H9 (cell line): ENCODE data around the gene PROM1. TPM values are rescaled to one million over a fixed set of nuclear protein-coding genes. Genes with fewer than 3 reads are reported as not detected.
A peak's percentile ranks its signal among the peaks of the same experiment; 100 is the strongest.

Experiments used
- DNase-seq: peaks from one replicate; pipeline ENCODE4 v3.0.0-alpha.2; 2017
- H2AFZ ChIP-seq: one replicate; pipeline ENCODE4 v1.6.1; 2013; ENCODE audit warnings: mild to moderate bottlenecking, low read length, control low read depth, moderate library complexity
- H2AK5ac ChIP-seq: 2 replicates; pipeline ENCODE4 v1.6.1; 2013; ENCODE audit warnings: low read length, control low read depth, mixed read lengths; ENCODE audit not compliant: insufficient read length
- H2BK120ac ChIP-seq: one replicate; pipeline ENCODE4 v1.6.1; 2013; ENCODE audit warnings: low read depth, mild to moderate bottlenecking, low read length, control low read depth, inconsistent platforms; ENCODE audit not compliant: poor library complexity, severe bottlenecking
- H2BK12ac ChIP-seq: 2 replicates; pipeline ENCODE4 v1.6.1; 2013; ENCODE audit warnings: low read length, control low read depth, mixed read lengths, low read depth; ENCODE audit not compliant: insufficient read length
- H2BK15ac ChIP-seq: 2 replicates; pipeline ENCODE4 v1.6.1; 2013; ENCODE audit warnings: low read depth, low read length, control low read depth
- H2BK20ac ChIP-seq: one replicate; pipeline ENCODE4 v1.6.1; 2013; ENCODE audit warnings: low read depth, mild to moderate bottlenecking, low read length, control low read depth, inconsistent platforms; ENCODE audit not compliant: poor library complexity, severe bottlenecking
- H2BK5ac ChIP-seq: 2 replicates; pipeline ENCODE4 v1.6.1; 2013; ENCODE audit warnings: low read length, control low read depth, mixed read lengths; ENCODE audit not compliant: insufficient read length
- H3K14ac ChIP-seq: 2 replicates; pipeline ENCODE4 v1.6.1; 2013; ENCODE audit warnings: low read length, control low read depth; ENCODE audit not compliant: insufficient read depth
- H3K18ac ChIP-seq: 2 replicates; pipeline ENCODE4 v1.6.1; 2013; ENCODE audit warnings: low read depth, mild to moderate bottlenecking, mixed read lengths, low read length, control low read depth; ENCODE audit not compliant: insufficient read length
- H3K23ac ChIP-seq: 2 replicates; pipeline ENCODE4 v1.6.1; 2013; ENCODE audit warnings: low read length, control low read depth, mixed read lengths, low read depth; ENCODE audit not compliant: insufficient read length
- H3K23me2 ChIP-seq: 2 replicates; pipeline ENCODE4 v1.6.1; 2013; ENCODE audit warnings: low read depth, mild to moderate bottlenecking, mixed read lengths, low read length, control low read depth; ENCODE audit not compliant: insufficient read length, poor library complexity, severe bottlenecking
- H3K27ac ChIP-seq: 2 replicates; pipeline ENCODE4 v1.5.1; 2013; ENCODE audit warnings: low read length, control low read depth, mixed read lengths, low read depth; ENCODE audit not compliant: insufficient read length
- H3K27me3 ChIP-seq: 2 replicates; pipeline ENCODE4 v1.6.1; 2013; ENCODE audit warnings: low read length, control low read depth, inconsistent platforms; ENCODE audit not compliant: insufficient read depth
- H3K4ac ChIP-seq: 2 replicates; pipeline ENCODE4 v1.6.1; 2013; ENCODE audit warnings: low read depth, mild to moderate bottlenecking, control low read depth, inconsistent platforms, low read length, moderate library complexity
- H3K4me1 ChIP-seq: 2 replicates; pipeline ENCODE4 v1.6.1; 2013; ENCODE audit warnings: low read length, control low read depth, inconsistent platforms; ENCODE audit not compliant: insufficient read depth
- H3K4me2 ChIP-seq: 2 replicates; pipeline ENCODE4 v1.6.1; 2013; ENCODE audit warnings: low read length, control low read depth, mixed read lengths; ENCODE audit not compliant: insufficient read length, insufficient read depth
- H3K56ac ChIP-seq: 2 replicates; pipeline ENCODE4 v1.6.1; 2013; ENCODE audit warnings: low read depth, mild to moderate bottlenecking, mixed read lengths, low read length, control low read depth; ENCODE audit not compliant: insufficient read length
- H3K79me1 ChIP-seq: 2 replicates; pipeline ENCODE4 v1.6.1; 2013; ENCODE audit warnings: low read depth, mild to moderate bottlenecking, moderate library complexity, low read length, control low read depth, inconsistent platforms; ENCODE audit not compliant: insufficient read depth, poor library complexity, severe bottlenecking
- H3K79me2 ChIP-seq: 2 replicates; pipeline ENCODE4 v1.6.1; 2013; ENCODE audit warnings: low read length, control low read depth, inconsistent platforms; ENCODE audit not compliant: insufficient read depth
- H3K9ac ChIP-seq: 2 replicates; pipeline ENCODE4 v1.6.1; 2013; ENCODE audit warnings: low read length, control low read depth, mixed read lengths; ENCODE audit not compliant: insufficient read length; ENCODE audit errors: extremely low read depth
- H3K9me3 ChIP-seq: one replicate; pipeline ENCODE4 v1.6.1; 2013; ENCODE audit warnings: low read depth, low read length, inconsistent platforms; ENCODE audit not compliant: control insufficient read depth
- H3T11ph ChIP-seq: one replicate; pipeline ENCODE4 v1.6.1; 2013; ENCODE audit warnings: mild to moderate bottlenecking, low read length, control low read depth, inconsistent platforms
- H4K20me1 ChIP-seq: one replicate; pipeline ENCODE4 v1.6.1; 2013; ENCODE audit not compliant: control insufficient read depth, insufficient read length, insufficient read depth
- H4K5ac ChIP-seq: 2 replicates; pipeline ENCODE4 v1.6.1; 2013; ENCODE audit warnings: low read depth, mild to moderate bottlenecking, mixed read lengths, low read length, control low read depth; ENCODE audit not compliant: insufficient read length
- H4K8ac ChIP-seq: replicated peaks from 2 replicates; pipeline ENCODE4 v1.6.1; 2013; ENCODE audit warnings: low read length, control low read depth, mixed read lengths, low read depth; ENCODE audit not compliant: insufficient read length
- H4K91ac ChIP-seq: 2 replicates; pipeline ENCODE4 v1.6.1; 2013; ENCODE audit warnings: low read depth, mild to moderate bottlenecking, moderate library complexity, mixed read lengths, low read length, control low read depth; ENCODE audit not compliant: insufficient read length
- H3K27ac Mint-ChIP-seq, 3 experiments: 2 replicates in 2 of 3; 3 replicates in 1 of 3; pipeline ENCODE4 v1.8.0; 2020 to 2021; ENCODE audit warnings: mixed read lengths in 3 of 3, mild to moderate bottlenecking in 1 of 3, moderate library complexity in 1 of 3
- H3K27me3 Mint-ChIP-seq: 2 replicates; pipeline ENCODE4 v1.8.0; 2021; ENCODE audit warnings: low read depth, mild to moderate bottlenecking, moderate library complexity, mixed read lengths
- H3K36me3 Mint-ChIP-seq, 3 experiments: 2 replicates in 2 of 3; 3 replicates in 1 of 3; pipeline ENCODE4 v1.8.0; 2020 to 2021; ENCODE audit warnings: low read depth in 3 of 3, mixed read lengths in 3 of 3; ENCODE audit not compliant: insufficient read depth in 1 of 3
- H3K4me1 Mint-ChIP-seq, 2 experiments: 2 replicates each; pipeline ENCODE4 v1.8.0; 2020; ENCODE audit warnings: mixed read lengths in 2 of 2
- H3K4me3 Mint-ChIP-seq, 2 experiments: 2 replicates in 1 of 2; 3 replicates in 1 of 2; pipeline ENCODE4 v1.8.0; 2020 to 2021; ENCODE audit warnings: mild to moderate bottlenecking in 2 of 2, mixed read lengths in 2 of 2, moderate library complexity in 1 of 2
- H3K9me3 Mint-ChIP-seq, 2 experiments: 2 replicates in 1 of 2; 3 replicates in 1 of 2; pipeline ENCODE4 v1.8.0; 2020; ENCODE audit warnings: mild to moderate bottlenecking in 2 of 2, mixed read lengths in 2 of 2, moderate library complexity in 1 of 2
- CTCF ChIP-seq: fragments of 200-600 bp; sonication (generic); conservative IDR thresholded peaks from 3 replicates; pipeline ENCODE4 v1.8.0; 2021; ENCODE audit warnings: antibody characterized with exemption, mild to moderate bottlenecking
- WGBS: extraction: QIAGEN DNeasy Blood & Tissue Kit; methylation state at CpG from one replicate; pipeline ENCODE4 v1.1.7; 2013; ENCODE audit warnings: missing lambda C conversion rate, low lambda C conversion rate, mixed read lengths; ENCODE audit not compliant: insufficient read length; ENCODE audit errors: extremely low coverage; 5-methylcytosine and 5-hydroxymethylcytosine counted together
- total RNA-seq: library from RNA; stranded (reverse); gene quantifications from 2 replicates; pipeline ENCODE4 v1.2.1, GENCODE V29; 2021

PROM1 gene
- total RNA-seq, 1 experiment from 2014 or later, result 98.3 TPM

GRCh38 chr4:16034010-16034748 is 49.6 kb downstream of the PROM1 start:
- Histone ChIP-seq H3T11ph (no peak overlapping the region), H3K4me1 (peaks cover 29% of the 10 kb centered on the region), H4K8ac (no peak overlapping the region), H4K91ac (no peak overlapping the region), H3K4ac (no peak overlapping the region), H2BK5ac (no peak overlapping the region), H2BK15ac (no peak overlapping the region), H2BK12ac (no peak overlapping the region), H3K18ac (no peak overlapping the region), H3K23me2 (no peaks in the 10 kb centered on the region), H2AK5ac (no peak overlapping the region), H3K27ac (no peak overlapping the region), H4K5ac (no peak overlapping the region), H3K79me2 (no peaks in the 10 kb centered on the region), H3K14ac (no peak overlapping the region), H3K79me1 (no peaks in the 10 kb centered on the region), H3K9me3 (no peaks in the 10 kb centered on the region), H3K9ac (no peak overlapping the region), H2AFZ (no peak overlapping the region), H4K20me1 (peaks cover 2% of the 10 kb centered on the region), H2BK20ac (no peak overlapping the region), H3K23ac (no peak overlapping the region), H2BK120ac (no peak overlapping the region), H3K27me3 (peaks cover 2% of the 10 kb centered on the region; the same call in 1 of the 2 replicates), H3K4me2 (no peak overlapping the region), H3K56ac (no peak overlapping the region)
- Mint-ChIP-seq H3K4me3 (peak overlapping the region in 1 of 2 experiments; percentile 31; a peak in 1 of 5 replicates), H3K36me3 (peaks cover 0 to 8% (median 4%) of the 10 kb centered on the region in 3 experiments; a peak in 3 of 7 replicates), H3K27me3 (no peaks in the 10 kb centered on the region), H3K9me3 (no peaks in the 10 kb centered on the region), H3K4me1 (peaks cover 52 to 55% of the 10 kb centered on the region in 2 experiments), H3K27ac (peak overlapping the region in 2 of 3 experiments; percentile 14 to 27; a peak in 2 of 7 replicates)
- DNase-seq, result no peak
- no peak for TF ChIP-seq CTCF
- no CpG with 5 or more reads among the region's 10 CpGs for WGBS
